HG03175 (cell line): ENCODE data around the gene GOLGA2.

Experiments used
- ATAC-seq: cut with Tn5 transposase; IDR thresholded peaks from one replicate; pipeline ENCODE4 v1.9.1; 2021; ENCODE audit warnings: mild to moderate bottlenecking, moderate library complexity; ENCODE audit not compliant: unreplicated experiment

Gene GOLGA2

DNA sequence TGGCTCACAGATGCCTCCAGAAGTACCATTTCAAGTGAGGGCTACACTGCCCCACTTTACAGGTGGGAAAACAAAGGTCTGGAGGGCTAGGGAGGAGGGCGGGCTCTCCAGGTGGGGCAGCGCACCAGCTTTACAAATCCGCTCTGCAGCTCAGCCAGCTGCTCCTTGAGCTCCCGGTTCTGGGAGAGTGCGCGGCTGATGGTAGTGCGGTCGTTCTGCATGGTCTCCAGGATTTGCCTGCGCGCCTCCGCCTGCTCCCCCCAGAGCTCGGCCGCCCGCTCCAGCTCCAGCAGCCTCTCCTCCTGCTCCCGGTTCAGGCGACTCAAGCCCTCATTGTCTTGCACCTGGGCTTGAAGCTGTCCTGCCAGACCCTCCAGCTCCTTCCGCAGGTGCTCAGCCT, 15.5 kb downstream of the GOLGA2 start:
- no peak for ATAC-seq

DNA sequence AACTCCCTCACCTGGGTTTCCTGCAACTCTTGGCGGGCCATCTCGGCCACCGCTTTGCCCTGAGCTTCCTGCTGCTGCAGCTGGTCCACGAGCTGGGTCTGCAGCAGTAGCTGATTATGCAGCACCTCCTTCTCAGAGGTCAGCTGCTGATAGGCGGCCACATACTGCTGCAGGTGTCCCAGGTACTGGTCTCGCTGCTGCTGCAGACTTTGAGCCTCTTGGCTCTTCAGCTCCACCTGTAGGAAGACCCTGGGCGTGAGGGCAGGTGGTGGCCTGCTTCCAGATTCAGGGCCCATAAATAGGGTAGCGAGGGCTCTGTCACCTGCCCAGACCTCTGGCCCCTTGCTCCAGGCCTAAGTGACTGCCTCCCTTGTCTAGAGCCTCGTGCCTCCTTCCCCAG, 16.7 kb downstream of the GOLGA2 start:
- no peak for ATAC-seq

DNA sequence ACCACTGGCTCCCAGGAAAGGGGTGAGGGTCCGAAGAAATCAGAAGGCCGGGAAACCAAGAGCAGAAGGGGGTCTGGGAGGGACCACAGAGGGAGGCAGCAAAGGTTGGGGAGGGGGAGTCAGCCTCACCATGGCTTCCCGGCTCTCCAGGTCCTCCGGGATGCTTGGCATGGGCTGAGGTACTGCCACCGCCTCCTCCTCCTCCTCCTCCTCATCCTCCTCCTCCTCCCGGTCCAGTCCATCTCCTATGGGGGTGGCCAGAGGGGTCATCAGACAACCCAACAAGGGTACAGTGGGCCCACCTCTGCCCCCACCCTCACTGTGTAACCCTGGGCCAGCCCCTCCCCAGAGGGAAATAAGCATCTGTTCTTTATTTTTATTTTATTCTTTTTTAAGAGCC, 17.5 kb downstream of the GOLGA2 start:
- no peak for ATAC-seq

DNA sequence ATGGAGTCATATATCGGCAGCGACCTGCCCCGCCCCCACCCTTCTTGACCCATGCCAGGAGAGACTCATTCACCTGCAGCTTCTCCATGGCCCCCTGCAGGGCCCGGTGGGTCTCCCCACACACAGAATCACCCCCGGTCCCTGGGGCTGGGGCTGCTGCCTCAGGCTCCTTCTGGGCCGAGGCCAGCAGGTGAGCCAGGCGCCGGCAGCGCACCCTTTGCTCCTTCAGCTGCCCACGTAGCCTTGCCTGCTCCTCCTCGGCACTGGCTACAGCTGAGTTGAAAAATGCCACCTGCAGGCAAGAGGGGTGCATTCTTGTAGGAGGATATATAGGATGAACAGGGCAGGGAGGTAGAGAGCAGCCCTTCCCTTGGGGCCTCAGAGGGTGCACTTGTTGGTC, 17.9 kb downstream of the GOLGA2 start:
- no peak for ATAC-seq

GRCh38 chr9:128257086-128257825, 18.6 kb downstream of the GOLGA2 start:
- no peak for ATAC-seq

GRCh38 chr9:128254855-128255759, 20.7 kb downstream of the GOLGA2 start:
- no peak for ATAC-seq

DNA sequence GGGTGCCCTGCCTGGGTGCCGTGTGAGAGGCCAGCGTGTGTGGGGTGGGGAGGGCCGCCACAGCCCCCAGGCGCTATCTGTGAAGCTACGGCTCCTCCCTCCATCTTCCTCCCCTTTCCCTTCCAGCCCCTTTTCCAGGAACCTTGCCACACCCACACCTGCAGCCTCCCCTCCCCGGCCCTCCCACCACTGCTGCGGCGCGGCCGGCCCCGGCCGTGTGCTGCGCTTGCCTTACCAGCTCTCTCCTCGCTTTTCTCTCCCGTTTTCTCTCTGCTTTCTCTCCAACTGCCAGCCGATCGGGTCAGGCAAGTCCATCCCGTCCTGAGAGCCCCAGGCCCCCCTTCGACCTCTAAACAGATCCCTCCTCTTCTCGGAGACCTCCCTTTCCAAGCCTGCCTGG, 21.4 kb downstream of the GOLGA2 start:
- no peak for ATAC-seq

- ATAC-seq = no peak
Measured at GRCh38 chr9:128253991-128254346, 21.8 kb downstream of the GOLGA2 start.

DNA sequence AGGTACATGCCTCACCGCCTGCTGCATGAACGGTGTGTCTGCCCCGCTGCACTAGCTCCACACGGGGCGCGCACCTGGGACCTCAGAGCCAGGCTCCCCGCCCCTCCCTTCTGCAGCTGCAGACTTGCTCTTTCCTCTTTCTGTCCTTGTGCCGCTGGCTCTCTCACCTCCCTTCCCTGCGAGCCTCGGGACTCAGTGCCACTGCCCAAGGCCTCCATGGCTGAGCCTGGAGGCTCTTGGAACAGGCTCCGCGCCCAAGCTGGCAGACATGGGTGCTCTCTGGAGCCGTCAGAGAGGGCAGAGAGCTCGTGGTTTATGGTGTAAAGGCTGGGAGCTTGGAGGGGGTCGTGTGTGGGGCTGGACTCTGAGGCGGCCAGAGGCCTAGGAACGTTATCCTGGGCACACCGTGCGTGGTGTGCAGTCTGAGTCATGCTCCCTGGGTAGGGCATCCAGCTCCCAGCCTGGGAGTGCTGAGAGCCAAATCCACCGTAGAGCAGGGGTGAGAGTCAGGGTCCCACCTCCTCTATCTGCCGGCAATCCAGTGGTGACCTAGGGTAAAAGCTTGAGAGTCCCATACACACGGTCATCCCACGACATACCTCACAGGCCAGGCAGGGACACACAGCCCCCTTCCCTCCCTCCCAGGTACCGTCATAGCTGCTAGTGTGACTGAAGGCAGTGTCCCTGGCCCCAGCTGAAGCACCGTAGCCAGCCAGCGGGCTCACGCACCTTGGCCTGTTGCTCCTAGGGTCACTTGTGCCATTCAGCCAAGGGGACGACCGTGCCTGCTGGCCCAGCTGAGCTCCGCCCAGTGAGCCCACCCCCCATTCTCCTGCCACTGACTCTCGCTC, 22.4 kb downstream of the GOLGA2 start:
- no peak for ATAC-seq

DNA sequence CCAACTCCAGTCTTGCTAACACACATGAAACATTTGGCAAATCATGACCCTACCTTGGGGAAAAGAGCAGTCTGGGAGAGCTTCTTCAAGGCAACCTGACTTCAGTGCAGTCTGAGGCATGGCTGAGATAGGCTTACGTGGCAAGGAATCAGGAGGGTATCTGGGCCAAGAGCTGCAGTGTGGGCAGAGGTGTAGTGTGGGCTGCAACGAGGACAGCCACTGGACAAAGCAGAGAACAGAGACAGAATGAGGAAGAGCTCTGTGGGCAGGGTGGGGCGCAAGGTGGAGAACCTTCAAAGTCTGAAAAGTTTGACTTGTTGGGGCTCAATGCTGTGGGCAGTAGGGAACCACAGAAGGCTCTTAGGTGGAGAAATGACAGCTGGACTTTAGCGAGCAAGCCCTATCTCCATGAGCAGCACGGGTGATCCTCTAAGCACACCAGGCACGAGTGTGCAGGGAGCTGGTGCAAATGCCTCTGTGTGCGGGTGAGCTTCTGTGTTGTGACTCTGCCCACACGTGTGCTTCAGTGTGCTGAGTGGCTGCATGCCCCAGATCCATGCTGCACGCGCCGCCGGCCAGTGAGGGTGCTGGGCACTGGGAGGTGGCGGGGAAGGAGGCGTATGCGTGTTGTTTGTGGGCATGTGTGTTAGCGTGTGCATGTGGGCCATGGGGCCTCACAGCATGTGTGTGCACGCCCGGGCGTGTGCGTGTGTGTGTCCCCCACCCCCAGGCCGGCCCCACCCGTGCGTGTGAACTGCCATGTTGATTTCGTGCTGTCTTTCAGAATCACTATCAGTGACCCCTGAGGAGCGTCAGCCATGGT, 23.3 kb downstream of the GOLGA2 start:
- no peak for ATAC-seq

- no peak for ATAC-seq
Measured at GRCh38 chr9:128251732-128252100, 24.1 kb downstream of the GOLGA2 start.

- ATAC-seq = no peak
Measured at GRCh38 chr9:128250839-128251731, 24.7 kb downstream of the GOLGA2 start.

DNA sequence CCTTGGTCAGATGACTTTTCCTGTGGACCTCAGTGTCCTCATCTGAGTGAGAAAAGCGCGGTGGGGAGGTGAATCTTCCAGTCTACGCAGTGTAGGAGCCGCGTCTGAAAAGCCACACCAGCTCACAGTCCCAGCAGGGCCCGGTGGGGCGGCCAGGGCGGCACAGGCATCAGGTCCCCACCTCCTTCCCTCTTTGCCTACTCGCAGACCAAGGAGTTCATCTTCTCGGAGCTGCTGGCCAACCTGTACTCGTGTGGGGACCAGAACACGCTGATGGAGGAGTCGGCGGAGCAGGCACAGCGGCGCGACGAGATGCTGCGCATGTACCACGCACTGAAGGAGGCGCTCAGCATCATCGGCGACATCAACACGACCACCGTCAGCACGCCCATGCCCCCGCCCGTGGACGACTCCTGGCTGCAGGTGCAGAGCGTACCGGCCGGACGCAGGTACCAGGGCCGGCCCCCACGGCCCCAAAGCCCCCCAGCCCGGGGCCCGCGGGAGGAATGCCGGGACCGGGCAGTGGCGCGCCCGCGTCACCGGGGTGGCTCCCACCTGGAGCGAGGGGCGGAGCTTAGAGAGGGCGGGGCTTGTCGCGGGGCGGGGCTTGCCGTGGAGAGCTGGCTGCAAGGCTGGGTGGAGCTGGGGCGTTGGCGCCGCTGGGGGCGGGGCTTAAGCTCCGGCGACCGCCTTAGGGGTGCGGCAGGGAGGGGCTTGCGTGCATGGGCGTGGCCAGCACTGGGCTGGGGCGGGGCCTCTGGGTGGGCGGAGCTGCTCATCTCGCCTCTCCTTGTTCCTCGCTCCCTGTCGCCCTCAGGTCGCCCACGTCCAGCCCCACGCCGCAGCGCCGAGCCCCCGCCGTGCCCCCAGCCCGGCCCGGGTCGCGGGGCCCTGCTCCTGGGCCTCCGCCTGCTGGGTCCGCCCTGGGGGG, 25.6 kb downstream of the GOLGA2 start:
- peak; percentile 73 for ATAC-seq

DNA sequence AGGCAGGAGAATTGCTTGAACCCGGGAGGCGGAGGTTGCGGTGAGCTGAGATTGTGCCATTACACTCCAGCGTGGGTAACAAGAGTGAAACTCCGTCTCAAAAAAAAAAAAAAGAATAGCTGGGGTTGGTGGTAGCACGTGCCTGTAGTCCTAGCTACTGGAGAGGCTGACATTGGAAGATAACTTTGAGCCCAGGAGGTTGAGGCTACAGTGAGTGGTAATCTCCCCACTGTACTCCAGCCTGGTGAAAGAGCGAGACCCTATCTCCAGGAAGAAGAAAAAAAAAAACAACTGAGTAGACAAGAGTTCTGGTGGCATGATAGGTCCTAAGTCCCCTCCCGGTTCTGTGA, 26.3 kb downstream of the GOLGA2 start:
- ATAC-seq = no peak

GRCh38 chr9:128247226-128247803, 28.5 kb downstream of the GOLGA2 start:
- no peak for ATAC-seq

DNA sequence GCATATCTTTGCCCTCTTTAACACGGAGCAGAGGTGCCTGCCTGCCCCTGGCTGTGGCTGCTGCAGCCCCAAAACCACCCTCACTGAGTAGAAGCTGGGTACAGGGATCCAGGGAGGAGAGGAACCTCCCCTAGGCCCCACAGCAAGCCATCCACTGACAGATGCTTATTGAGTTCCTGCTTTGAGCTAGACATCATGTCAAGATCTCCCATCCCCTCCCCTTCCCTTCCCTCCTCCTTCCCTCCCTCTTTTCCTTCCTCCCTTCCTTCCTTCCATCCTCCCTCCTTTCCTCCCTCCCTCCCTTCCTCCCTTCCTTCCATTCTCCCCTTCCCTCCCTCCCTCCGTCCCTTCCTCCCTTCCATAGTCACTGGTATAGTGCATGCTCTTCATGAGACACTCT, 29.3 kb downstream of the GOLGA2 start:
- no peak for ATAC-seq

DNA sequence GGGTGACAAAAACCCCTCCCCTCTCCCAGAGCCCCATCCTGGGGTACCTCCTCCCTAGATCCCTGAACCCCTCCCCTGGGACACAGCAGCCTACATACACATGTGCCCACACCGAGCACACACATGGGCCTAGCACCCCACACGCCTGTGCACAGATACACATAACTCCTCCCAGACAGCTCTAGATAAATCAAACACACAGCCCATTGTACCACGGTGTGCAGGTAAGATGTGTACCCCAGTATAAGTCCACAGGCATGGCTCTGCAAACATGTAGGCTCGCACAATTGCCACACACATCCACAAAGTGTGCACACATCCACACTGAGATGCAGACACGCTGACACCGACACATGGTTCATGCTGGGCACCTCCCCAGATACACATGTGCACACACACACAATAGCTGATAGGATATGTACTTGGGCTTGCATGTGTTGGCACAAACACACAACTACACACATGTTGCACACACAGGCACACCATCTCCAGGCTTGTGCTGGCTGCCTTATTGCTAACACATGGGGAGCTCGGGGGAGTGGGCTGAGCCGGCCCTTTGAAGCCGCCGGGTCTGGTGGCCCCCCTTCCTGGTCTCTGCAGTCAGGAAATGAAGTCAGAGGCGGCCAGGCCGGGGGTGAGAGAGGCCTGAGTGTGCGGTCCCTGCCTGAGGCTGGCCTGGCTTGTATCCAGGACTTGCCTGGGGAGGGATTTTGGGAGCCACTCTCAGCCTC, 30.2 kb downstream of the GOLGA2 start:
- no peak for ATAC-seq

DNA sequence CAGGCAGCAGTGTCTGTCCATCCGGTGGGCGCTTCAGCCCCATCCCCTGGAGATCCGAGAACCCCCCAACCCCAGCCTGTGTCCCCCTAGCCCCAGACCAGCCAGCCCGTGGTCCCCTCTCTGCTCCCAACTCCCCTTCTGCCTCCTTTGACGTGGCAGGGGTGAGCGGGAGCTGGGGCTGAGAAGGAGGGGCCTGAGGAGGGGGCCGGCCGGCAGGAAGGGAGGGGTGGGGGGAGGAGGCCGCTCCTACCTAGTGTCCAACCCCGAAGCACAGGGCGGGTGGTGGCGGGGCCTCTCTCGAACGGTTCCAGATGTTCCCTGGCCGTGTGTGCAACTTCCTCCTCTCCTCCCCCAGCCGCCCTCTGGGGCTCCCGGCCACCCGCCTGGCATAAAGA, 31.0 kb downstream of the GOLGA2 start:
- ATAC-seq = no peak
